Neural cell (in vitro differentiated cells): ENCODE results near the gene KIAA0753.

ENCODE experiments used
- CTCF ChIP-seq: fragments of 450-650 bp; IDR thresholded peaks from 2 replicates; pipeline ENCODE4 v1.5.1; 2014; ENCODE audit warnings: antibody characterized with exemption, mild to moderate bottlenecking, moderate library complexity; ENCODE audit not compliant: poor library complexity, severe bottlenecking
- EP300 ChIP-seq: fragments of 450-650 bp; conservative IDR thresholded peaks from 2 replicates; pipeline ENCODE4 v1.6.1; 2014; ENCODE audit warnings: antibody characterized with exemption, mild to moderate bottlenecking, moderate library complexity; ENCODE audit not compliant: poor library complexity, severe bottlenecking
- EZH2 ChIP-seq: fragments of 200-600, 300-800 bp; shearing (Covaris generic), sonication (generic); IDR thresholded peaks from 2 replicates; pipeline ENCODE4 v1.6.1; 2014; ENCODE audit warnings: antibody characterized with exemption, low read length, borderline replicate concordance, mild to moderate bottlenecking; ENCODE audit not compliant: insufficient read depth, poor library complexity, severe bottlenecking
- RAD21 ChIP-seq: fragments of 450-650 bp; conservative IDR thresholded peaks from 2 replicates; pipeline ENCODE4 v1.6.1; 2014; ENCODE audit warnings: antibody characterized with exemption, mild to moderate bottlenecking, moderate library complexity

- TF ChIP-seq EZH2, result no peak
- no peak for TF ChIP-seq CTCF
- TF ChIP-seq EP300, result no peak
- TF ChIP-seq RAD21, result no peak
Measured at GRCh38 chr17:6570731-6571451, 69.6 kb downstream of the KIAA0753 start.
